Measurements from ENCODE around the gene TMEM181.

The TMEM181 gene

DNA sequence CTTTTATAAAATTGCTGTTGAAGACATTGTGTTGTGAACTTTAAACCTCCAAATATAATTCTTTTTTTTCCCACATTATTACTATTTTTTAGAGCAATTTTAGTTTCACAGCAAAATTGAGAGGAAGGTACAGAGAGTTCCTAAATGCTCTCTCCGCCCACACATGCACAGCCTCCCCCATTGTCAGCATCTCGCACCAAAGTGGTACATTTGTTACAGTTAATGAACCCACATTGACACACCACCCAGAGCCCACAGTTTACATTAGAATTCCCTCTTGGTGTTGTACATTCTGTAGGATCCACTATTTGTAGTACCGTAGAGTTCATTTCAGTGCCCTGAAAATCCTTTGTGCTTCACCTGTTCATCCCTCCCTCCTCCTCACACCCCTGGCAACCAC is 33.8 kb downstream of the TMEM181 start:
- TF ChIP-seq, protein P1, sequence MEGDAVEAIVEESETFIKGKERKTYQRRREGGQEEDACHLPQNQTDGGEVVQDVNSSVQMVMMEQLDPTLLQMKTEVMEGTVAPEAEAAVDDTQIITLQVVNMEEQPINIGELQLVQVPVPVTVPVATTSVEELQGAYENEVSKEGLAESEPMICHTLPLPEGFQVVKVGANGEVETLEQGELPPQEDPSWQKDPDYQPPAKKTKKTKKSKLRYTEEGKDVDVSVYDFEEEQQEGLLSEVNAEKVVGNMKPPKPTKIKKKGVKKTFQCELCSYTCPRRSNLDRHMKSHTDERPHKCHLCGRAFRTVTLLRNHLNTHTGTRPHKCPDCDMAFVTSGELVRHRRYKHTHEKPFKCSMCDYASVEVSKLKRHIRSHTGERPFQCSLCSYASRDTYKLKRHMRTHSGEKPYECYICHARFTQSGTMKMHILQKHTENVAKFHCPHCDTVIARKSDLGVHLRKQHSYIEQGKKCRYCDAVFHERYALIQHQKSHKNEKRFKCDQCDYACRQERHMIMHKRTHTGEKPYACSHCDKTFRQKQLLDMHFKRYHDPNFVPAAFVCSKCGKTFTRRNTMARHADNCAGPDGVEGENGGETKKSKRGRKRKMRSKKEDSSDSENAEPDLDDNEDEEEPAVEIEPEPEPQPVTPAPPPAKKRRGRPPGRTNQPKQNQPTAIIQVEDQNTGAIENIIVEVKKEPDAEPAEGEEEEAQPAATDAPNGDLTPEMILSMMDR (IDR thresholded peaks at IDR 0.05): no peak
- Histone ChIP-seq H3K4me3 (no peak overlapping the region), H3K9me3 (no peaks in the 10 kb centered on the region), H3K36me3 (peaks cover 23 to 82% (median 69%) of the 10 kb centered on the region in 3 donors), H3K4me1 (no peaks in the 10 kb centered on the region), H3K27ac (no peak overlapping the region), H3K27me3 (no peaks in the 10 kb centered on the region)
- no peak for DNase-seq
- intact Hi-C loops (cut with DNase I; ENCODE audit: low total_unique reads): no loop called here

- H3K36me3 ChIP-seq: peaks cover 7 to 83% (median 69%) of the 10 kb centered on the region in 3 donors
- intact Hi-C loops (cut with DNase I; ENCODE audit: low total_unique reads): loop anchor here (5.0 kb wide), 1 partner anchor 378 kb away; no protein-coding TSS in a partner anchor
Observed at GRCh38 chr6:158595223-158595622, 35.3 kb downstream of the TMEM181 start.

DNA sequence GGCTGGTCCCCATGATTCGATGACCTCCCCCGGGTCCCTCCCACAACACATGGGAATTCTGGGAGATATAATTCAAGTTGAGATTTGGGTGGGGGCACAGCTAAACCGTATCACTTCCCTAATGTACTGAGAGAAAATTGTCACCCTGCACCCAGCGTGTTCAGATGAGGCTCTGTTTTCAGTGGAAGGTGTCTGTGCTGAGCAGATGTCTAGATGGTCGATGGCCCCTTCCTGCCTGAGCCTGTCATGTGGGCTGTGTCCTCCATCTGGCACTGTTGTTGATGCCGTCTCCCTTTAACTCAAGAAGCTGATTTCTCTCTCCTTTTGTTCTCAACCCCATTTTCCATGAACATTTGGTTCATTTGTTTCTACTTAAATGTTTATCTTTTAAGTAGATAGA is 37.0 kb downstream of the TMEM181 start:
- H3K36me3 ChIP-seq: peaks cover 5 to 70% (median 59%) of the 10 kb centered on the region in 3 donors
- no peak for DNase-seq

More at GRCh38 chr6:158595223-158595622, 35.3 kb downstream of the TMEM181 start:
- Histone ChIP-seq H3K4me3 (no peak overlapping the region), H3K27ac (no peak overlapping the region), H3K4me1 (no peaks in the 10 kb centered on the region), H3K9me3 (no peaks in the 10 kb centered on the region), H3K27me3 (no peaks in the 10 kb centered on the region)
- TF ChIP-seq, protein P1 (IDR thresholded peaks at IDR 0.05): peak in 1 of 2 experiments; percentile 6
- DNase-seq: no peak

GRCh38 chr6:158597565-158597964 is 37.7 kb downstream of the TMEM181 start:
- Histone ChIP-seq H3K4me3 (no peak overlapping the region), H3K36me3 (peaks cover under 1 to 63% (median 52%) of the 10 kb centered on the region in 3 donors), H3K4me1 (no peaks in the 10 kb centered on the region), H3K27me3 (no peaks in the 10 kb centered on the region), H3K9me3 (no peaks in the 10 kb centered on the region), H3K27ac (no peak overlapping the region)
- TF ChIP-seq, protein P1 (IDR thresholded peaks at IDR 0.05): no peak
- no peak for DNase-seq
- intact Hi-C loops (cut with DNase I; ENCODE audit: low total_unique reads): loop anchor here (5.0 kb wide), 1 partner anchor 380 kb away; no protein-coding TSS in a partner anchor

More for the DNA sequence above, 37.0 kb downstream of the TMEM181 start:
- Histone ChIP-seq H3K27ac (no peak overlapping the region), H3K4me3 (no peak overlapping the region), H3K4me1 (no peaks in the 10 kb centered on the region), H3K27me3 (no peaks in the 10 kb centered on the region), H3K9me3 (no peaks in the 10 kb centered on the region)
- intact Hi-C loops (cut with DNase I; ENCODE audit: low total_unique reads): loop anchor here (5.0 kb wide), 1 partner anchor 380 kb away; no protein-coding TSS in a partner anchor
- TF ChIP-seq, protein P1 (IDR thresholded peaks at IDR 0.05): no peak

DNA sequence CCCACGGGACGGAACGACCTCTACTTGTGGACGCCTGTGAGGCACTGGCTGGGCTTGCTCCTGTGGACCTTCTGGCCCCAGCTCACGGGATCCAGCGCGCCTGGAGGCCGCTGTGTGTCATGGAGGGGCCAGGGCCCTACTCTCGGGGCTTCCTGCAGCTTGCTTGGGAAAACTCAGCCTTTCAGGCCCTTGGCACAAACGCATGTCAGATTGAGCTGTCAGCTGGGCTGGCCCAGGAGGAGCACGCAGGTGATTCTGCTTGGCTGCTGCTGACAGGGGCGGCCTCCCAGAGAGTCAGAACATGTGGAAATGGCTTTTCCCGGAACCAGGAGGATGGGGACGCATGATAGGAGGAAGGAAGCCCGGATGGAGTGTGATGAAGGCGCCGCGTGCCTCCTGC is 39.7 kb downstream of the TMEM181 start:
- no peak overlapping the region for H3K27ac ChIP-seq
- no peak overlapping the region for H3K4me3 ChIP-seq
- DNase-seq: no peak
- no peaks in the 10 kb centered on the region for H3K9me3 ChIP-seq
- no peaks in the 10 kb centered on the region for H3K27me3 ChIP-seq
- H3K4me1 ChIP-seq: no peaks in the 10 kb centered on the region
- H3K36me3 ChIP-seq: peaks cover 0 to 58% (median 46%) of the 10 kb centered on the region in 3 donors
- TF ChIP-seq, protein P1 (IDR thresholded peaks at IDR 0.05): no peak
- intact Hi-C loops (cut with DNase I; ENCODE audit: low total_unique reads): loop anchor here (5.0 kb wide), 1 partner anchor 382 kb away; no protein-coding TSS in a partner anchor
